K562 (cell line): ENCODE measurements around the gene CDCP1. TPM values are rescaled to one million over a fixed set of nuclear protein-coding genes. Genes with fewer than 3 reads are reported as not detected.

Experiments
- CBFA2T2 ChIP-seq: fragments of 450-650 bp; conservative IDR thresholded peaks from 2 replicates; pipeline ENCODE4 v1.6.1; 2017; ENCODE audit warnings: mild to moderate bottlenecking
- CEBPG ChIP-seq, 3 experiments: fragments of 200-800 bp in 1 of 3; sonication (Bioruptor generic) in 1 of 3; sonication (generic) in 1 of 3; formaldehyde crosslinking in 1 of 3; IDR thresholded peaks in 2 of 3; conservative IDR thresholded peaks in 1 of 3; 2 replicates each; pipeline versions ENCODE4 v1.6.1 to v1.8.0; 2016 to 2022; ENCODE audit warnings: missing compliant biosample characterization in 2 of 3, missing genetic modification characterization in 2 of 3, mild to moderate bottlenecking in 1 of 3, missing genetic modification reagents in 1 of 3
- ELF1 ChIP-seq: fragments of 200-800 bp; sonication (Bioruptor generic); IDR thresholded peaks from 2 replicates; pipeline ENCODE4 v1.6.1; 2016; ENCODE audit warnings: missing genetic modification characterization, missing compliant biosample characterization
- ETV1 ChIP-seq: fragments of 450-650 bp; conservative IDR thresholded peaks from 2 replicates; pipeline ENCODE4 v1.6.1; 2016; ENCODE audit warnings: missing genetic modification characterization, control low read depth, low read depth, missing compliant biosample characterization
- GTF2F1 ChIP-seq: IDR thresholded peaks from 2 replicates; pipeline ENCODE4 v1.6.1; 2011; ENCODE audit warnings: low read depth, low read length, improper control_type of control experiment
- HDAC2 ChIP-seq: fragments of 450-650 bp; IDR thresholded peaks from 2 replicates; pipeline ENCODE4 v1.6.1; 2016; ENCODE audit warnings: mild to moderate bottlenecking
- NBN ChIP-seq: fragments of 450-650 bp; IDR thresholded peaks from 2 replicates; pipeline ENCODE4 v1.6.1; 2016; ENCODE audit warnings: low read depth, mild to moderate bottlenecking
- RBM25 ChIP-seq: fragments of 200-400 bp; formaldehyde crosslinking; IDR thresholded peaks from 2 replicates; pipeline ENCODE4 v1.6.1; 2018; ENCODE audit warnings: low read length, low read depth, moderate library complexity; ENCODE audit not compliant: severe bottlenecking
- SMAD4 ChIP-seq: fragments of 250-450 bp; sonication (Bioruptor Pico); conservative IDR thresholded peaks from 2 replicates; pipeline ENCODE4 v1.8.0; 2021; ENCODE audit warnings: inconsistent platforms, mild to moderate bottlenecking, moderate library complexity
- SNRNP70 ChIP-seq: fragments of 200-400 bp; formaldehyde crosslinking; optimal IDR thresholded peaks from 2 replicates; pipeline ENCODE3; 2017; ENCODE audit warnings: low read depth, low read length
- ZFP36 ChIP-seq: fragments of 150-350 bp; IDR thresholded peaks from 2 replicates; pipeline ENCODE4 v1.6.1; 2018; ENCODE audit warnings: low read length, low read depth; ENCODE audit not compliant: partially characterized antibody
- ZKSCAN8 ChIP-seq: fragments of 200-800 bp; sonication (Bioruptor generic); IDR thresholded peaks from 2 replicates; pipeline ENCODE4 v1.6.1; 2016; ENCODE audit warnings: missing genetic modification characterization, missing compliant biosample characterization
- ZNF197 ChIP-seq: fragments of 200-800 bp; sonication (Bioruptor generic); IDR thresholded peaks from 2 replicates; pipeline ENCODE4 v1.6.1; 2016; ENCODE audit warnings: low read depth, missing genetic modification characterization, missing compliant biosample characterization
- ZNF395 ChIP-seq: fragments of 200-800 bp; sonication (Bioruptor generic); IDR thresholded peaks from 2 replicates; pipeline ENCODE4 v1.6.1; 2017; ENCODE audit warnings: missing genetic modification characterization, missing compliant biosample characterization
- polyA plus RNA-seq, 8 experiments: library from polyadenylated mRNA; depleted of rRNA in 4 of 8; stranded (reverse) in 5 of 8; unstranded in 3 of 8; fragments of >200 nt; fragmentation: Nextera tagmentation in 2 of 8; fragmentation: Illumina TruSeq in 1 of 8; extraction: Ambion mirVana in 2 of 8; extraction: Trizol in 1 of 8; gene quantifications; 2 replicates each; pipeline versions ENCODE4 v1.2.1 to v1.2.3, GENCODE V29; 2011 to 2014; ENCODE audit warnings: inconsistent platforms in 1 of 8, missing spikeins in 1 of 8
- total RNA-seq, 7 experiments: library from RNA; depleted of rRNA in 6 of 7; stranded (reverse); fragments of >200 nt in 6 of 7; fragmentation: Illumina TruSeq in 2 of 7; extraction: Trizol in 2 of 7; gene quantifications; 2 replicates each; pipeline versions ENCODE4 v1.2.1 to v1.2.3, GENCODE V29; 2011 to 2021; ENCODE audit warnings: low replicate concordance in 1 of 7
- TF ChIP-seq, protein P1 (sequence below): sonication (generic); IDR thresholded peaks from 2 replicates; pipeline ENCODE4 v1.6.1; 2016
- TF ChIP-seq, protein P2 (sequence below), 2 experiments: IDR thresholded peaks; 2 replicates each; pipeline ENCODE4 v1.6.1; 2012; ENCODE audit warnings: improper control_type of control experiment in 2 of 2, low read depth in 2 of 2, low read length in 2 of 2, borderline replicate concordance in 1 of 2
- TF ChIP-seq, protein P3 (sequence below): fragments of 250-450 bp; sonication (Bioruptor Pico); IDR thresholded peaks from 2 replicates; pipeline ENCODE4 v1.9.0; 2021; ENCODE audit warnings: mild to moderate bottlenecking

CDCP1 gene
- total and polyA plus RNA-seq, 9 of the 15 experiments (the other 6 are each of a cell fraction or from before 2014, with no cell fraction given) = 3.9 to 16.4 (median 5.2) TPM

GRCh38 chr3:45109771-45110508, 36.2 kb downstream of the CDCP1 start (continued):
- TF ChIP-seq CBFA2T2 = no peak
- 0 out of 2 replicates have a peak, but pooled peaks have one; percentile 64 for TF ChIP-seq ZNF395 (CRISPR knock-in tag)
- no peak for TF ChIP-seq SNRNP70
- TF ChIP-seq, protein P1, sequence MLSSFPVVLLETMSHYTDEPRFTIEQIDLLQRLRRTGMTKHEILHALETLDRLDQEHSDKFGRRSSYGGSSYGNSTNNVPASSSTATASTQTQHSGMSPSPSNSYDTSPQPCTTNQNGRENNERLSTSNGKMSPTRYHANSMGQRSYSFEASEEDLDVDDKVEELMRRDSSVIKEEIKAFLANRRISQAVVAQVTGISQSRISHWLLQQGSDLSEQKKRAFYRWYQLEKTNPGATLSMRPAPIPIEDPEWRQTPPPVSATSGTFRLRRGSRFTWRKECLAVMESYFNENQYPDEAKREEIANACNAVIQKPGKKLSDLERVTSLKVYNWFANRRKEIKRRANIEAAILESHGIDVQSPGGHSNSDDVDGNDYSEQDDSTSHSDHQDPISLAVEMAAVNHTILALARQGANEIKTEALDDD = 0 out of 2 replicates have a peak, but pooled peaks have one; percentile 22
- TF ChIP-seq ETV1 (tag) = no peak
- 0 out of 2 replicates have a peak, but pooled peaks have one; percentile 24 for TF ChIP-seq ZKSCAN8 (CRISPR knock-in tag)
- no peak for TF ChIP-seq ZNF197 (CRISPR knock-in tag)
- TF ChIP-seq HDAC2 = 0 out of 2 replicates have a peak, but pooled peaks have one; percentile 73
- peak; percentile 15; the same call in 1 of the 2 replicates for TF ChIP-seq SMAD4
- no peak for TF ChIP-seq NBN
- TF ChIP-seq GTF2F1 = no peak
- TF ChIP-seq ELF1 (tag) = peak; percentile 65
- TF ChIP-seq ZFP36 = peak; percentile 90
- no peak for TF ChIP-seq CEBPG (CRISPR knock-in tag; IDR thresholded peaks at IDR 0.05)
- no peak for TF ChIP-seq CEBPG (tag; conservative IDR thresholded peaks at IDR 0.05 in 1 of 2, IDR thresholded peaks at IDR 0.05 in 1 of 2)
- TF ChIP-seq, protein P2, sequence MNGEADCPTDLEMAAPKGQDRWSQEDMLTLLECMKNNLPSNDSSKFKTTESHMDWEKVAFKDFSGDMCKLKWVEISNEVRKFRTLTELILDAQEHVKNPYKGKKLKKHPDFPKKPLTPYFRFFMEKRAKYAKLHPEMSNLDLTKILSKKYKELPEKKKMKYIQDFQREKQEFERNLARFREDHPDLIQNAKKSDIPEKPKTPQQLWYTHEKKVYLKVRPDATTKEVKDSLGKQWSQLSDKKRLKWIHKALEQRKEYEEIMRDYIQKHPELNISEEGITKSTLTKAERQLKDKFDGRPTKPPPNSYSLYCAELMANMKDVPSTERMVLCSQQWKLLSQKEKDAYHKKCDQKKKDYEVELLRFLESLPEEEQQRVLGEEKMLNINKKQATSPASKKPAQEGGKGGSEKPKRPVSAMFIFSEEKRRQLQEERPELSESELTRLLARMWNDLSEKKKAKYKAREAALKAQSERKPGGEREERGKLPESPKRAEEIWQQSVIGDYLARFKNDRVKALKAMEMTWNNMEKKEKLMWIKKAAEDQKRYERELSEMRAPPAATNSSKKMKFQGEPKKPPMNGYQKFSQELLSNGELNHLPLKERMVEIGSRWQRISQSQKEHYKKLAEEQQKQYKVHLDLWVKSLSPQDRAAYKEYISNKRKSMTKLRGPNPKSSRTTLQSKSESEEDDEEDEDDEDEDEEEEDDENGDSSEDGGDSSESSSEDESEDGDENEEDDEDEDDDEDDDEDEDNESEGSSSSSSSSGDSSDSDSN (IDR thresholded peaks at IDR 0.05; ENCODE audit: borderline replicate concordance in 1 of 2, low read depth in 2 of 2, low read length in 2 of 2) = peak in 1 of 2 experiments; percentile 43; a peak in 1 of 4 replicates
- TF ChIP-seq, protein P3, sequence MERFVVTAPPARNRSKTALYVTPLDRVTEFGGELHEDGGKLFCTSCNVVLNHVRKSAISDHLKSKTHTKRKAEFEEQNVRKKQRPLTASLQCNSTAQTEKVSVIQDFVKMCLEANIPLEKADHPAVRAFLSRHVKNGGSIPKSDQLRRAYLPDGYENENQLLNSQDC (CRISPR knock-in tag) = no peak
- TF ChIP-seq RBM25 = peak; percentile 95
- TF ChIP-seq, all 486 proteins: peak for 21
